HG02885 (cell line): ENCODE measurements around the gene CPSF4L.
"Not testable (repeated sequence)": the region's sequence is repeated elsewhere in the genome, so short reads cannot be mapped to it uniquely, and the experiment has no call there.

Experiments used
- ATAC-seq: cut with Tn5 transposase; IDR thresholded peaks from one replicate; pipeline ENCODE4 v1.9.1; 2021; ENCODE audit warnings: mild to moderate bottlenecking; ENCODE audit not compliant: unreplicated experiment, poor library complexity

The CPSF4L gene

DNA sequence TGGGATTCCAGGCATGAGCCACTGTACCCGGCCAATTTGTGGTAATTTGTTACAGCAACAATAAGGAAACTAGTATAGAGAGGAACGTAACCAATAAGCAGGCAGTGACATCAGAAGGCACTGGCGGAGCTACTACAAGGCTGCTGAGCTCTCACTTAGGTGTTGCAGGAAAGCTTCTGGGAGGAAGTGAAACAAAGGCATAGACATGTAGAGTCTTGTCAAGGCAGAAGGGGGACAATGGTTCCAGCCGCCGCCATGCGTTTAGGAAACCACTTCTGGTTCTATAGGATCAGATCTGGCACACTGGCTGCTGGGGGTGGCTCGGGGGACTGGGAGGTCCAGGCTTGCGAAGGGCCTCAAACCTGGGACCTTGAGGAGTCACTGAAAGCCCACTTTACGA, 9.4 kb upstream of the CPSF4L start:
- peak; percentile 96 for ATAC-seq

DNA sequence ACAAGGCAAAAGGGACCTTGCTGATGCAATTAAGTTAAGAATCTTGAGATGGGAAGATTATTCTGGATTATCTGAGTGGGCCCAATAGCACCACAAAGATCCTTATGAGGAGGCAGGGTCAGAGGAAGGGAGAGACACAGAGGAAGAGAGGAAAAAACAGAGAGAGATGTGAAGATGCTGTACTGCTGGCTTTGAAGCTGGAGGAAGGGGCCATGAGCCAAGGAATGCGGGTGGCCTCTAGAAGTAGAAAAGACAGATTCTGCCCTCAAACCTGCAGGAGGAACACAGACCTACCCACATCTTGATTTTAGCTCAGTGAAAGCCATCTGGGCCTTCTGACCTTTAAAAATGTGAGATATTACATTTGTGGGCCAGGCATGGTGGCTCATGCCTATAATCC, 8.1 kb upstream of the CPSF4L start:
- ATAC-seq, result no peak

DNA sequence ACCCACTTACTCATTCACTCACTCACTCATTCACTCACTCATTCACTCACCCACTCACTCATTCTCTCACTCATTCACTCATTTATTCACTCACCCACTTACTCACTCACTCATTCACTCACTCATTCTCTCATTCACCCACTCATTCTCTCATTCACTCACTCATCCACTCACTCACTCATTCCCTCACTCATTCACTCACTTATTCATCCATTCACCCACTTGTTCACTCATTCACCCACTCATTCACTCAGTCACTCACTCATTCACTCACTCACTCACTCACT, 7.6 kb upstream of the CPSF4L start:
- no peak for ATAC-seq

DNA sequence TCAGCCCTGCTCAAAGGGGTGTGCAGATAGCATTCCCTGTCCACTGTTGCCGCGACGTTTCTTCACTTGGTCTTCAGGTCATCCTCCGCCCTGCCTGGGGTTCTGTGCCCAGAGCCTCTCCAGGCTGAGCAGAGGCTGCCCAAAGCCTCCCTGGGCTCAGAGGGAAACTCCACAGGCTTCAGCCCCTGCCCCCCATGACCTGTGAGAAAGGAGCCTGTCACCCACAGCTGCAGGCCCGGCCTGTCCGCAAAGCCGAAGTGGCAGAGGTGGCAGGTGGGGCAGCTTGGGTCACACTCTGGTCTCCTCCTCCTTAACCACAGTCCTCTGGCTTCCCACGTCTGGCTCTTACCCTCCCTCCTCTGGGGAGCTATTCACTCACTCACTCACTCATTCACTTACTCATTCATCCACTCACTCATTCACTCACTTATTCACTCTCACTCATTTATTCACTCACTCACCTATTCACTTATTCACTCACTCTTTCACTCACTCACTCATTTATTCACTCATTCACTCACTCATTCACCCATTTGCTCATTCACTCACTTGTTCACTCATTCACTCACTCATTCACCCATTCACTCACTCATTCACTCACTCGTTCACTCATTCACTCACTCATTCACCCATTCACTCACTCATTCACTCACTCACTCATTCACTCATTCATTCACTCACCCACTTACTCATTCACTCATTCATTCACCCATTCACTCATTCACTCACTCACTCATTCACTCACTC, 7.1 kb upstream of the CPSF4L start:
- ATAC-seq, result no peak

DNA sequence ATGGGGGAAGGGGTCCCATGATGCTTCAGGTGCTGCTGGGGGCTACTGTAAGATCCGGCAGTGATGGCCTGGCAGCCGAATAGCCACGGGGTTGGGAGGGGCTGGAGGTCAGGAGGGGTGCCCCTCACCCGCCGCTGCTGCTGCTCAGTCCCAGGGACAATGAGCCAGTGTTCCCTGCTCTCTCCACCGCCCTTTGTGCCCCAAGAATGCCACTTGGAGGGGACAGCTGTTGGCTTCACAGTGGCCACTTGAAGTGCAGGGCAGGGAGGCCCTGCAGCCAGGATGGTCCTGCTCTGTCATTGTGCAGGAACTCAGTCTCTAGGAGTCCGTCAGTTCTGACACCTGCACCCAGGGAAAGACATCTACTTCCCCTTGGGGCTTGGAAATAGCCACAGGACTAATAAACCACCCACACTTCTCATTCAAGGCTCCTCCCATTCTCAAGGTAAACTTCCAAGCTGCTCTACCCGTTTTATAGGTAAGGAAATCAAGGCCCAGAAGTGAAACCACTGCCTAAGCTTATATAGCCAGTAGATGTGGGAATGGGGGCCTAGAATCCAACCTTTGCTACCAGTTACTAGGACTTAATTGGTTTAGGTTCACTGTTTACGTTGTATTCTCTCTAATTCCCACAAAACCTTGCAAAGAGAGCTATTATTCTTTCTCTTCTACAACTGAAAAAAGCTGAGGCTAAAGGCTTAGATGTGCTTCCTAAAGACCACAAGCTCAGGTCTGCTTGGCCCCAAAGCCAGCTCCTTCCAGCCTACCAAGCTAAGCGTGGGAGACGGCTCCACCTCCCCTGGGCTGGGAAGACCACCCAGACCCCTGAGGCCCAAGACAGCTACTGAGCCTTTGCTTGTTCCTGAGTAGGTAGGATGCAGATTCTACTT, 6.2 kb upstream of the CPSF4L start:
- no peak for ATAC-seq

DNA sequence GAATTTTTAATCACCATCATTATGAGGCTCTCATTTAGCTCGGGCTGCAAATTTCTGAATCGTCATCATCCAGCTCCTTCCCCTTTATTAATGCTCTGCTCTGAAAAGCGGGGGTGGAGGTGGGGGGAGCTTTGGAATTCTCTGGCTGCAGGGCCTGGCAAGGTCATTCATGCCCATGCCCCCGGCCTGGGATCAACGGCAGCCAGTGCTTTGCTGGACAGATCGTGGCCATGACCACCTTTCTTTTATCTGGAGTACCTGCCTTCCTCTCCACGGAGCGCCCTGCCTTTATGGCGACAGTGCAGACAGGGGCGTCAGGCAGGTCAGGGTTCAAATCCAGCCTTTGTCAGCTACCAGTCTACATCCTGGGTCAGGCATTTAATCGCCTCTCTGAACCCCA, 5.1 kb upstream of the CPSF4L start:
- ATAC-seq, result no peak

DNA sequence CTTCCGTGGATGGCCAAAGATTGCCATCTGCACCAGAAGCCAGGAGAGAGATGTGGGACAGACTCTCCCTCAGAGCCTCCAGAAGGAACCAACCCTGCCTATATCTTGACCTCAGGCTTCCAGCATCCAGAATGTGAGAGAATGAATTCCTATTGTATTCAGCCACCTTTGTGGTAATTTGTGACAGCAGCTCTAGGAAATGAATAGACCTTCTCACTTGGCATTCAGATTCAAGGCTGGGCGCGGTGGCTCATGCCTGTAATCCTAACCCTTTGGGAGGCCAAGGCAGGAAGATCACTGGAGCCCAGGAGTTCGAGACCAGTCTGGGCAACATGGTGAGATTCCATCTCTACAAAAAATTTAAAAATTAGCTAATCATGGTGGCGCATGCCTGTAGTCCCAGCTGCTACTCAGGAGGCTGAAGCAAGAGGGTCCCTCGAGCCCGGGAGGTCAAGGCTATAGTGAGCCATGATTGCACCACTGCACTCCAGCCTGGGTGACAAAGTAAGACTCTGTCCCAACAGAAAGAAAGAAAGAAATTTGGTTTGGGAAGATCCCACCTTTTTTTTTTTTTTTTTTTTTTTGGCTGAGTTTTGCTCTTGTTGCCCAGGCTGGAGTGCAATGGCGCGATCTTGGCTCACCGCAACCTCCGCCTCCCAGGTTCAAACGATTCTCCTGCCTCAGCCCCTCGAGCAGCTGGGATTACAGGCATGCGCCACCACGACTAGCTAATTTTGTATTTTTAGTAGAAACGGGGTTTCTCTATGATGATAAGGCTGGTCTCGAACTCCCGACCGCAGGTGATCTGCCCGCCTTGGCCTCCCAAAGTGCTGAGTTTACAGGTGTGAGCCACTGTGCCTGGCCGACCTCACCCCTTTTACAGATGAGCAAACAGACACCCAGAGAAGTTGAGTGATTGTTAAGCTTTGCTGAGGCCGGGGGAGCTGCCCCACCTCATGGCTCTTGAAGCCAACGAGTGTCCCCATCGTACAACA, 4.3 kb upstream of the CPSF4L start:
- no peak for ATAC-seq

DNA sequence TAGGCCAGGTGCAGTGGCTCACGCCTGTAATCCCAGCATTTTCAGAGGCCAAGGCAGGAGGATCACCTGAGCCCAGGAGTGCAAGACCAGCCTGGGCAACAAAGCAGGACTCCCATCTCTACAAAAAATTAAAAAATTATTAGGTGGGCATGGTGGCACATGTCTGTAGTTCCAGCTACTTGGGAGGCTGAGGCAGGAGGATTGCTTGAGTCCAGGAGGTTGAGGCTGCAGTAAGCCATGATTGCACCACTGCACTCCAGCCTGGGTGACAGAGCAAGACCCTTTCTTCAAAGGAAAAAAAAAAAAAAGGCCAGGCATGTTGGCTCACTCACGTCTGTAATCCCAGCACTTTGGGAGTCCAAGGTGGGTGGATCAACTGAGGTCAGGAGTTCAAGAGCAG, 2.8 kb upstream of the CPSF4L start:
- ATAC-seq, result not testable (repeated sequence)

DNA sequence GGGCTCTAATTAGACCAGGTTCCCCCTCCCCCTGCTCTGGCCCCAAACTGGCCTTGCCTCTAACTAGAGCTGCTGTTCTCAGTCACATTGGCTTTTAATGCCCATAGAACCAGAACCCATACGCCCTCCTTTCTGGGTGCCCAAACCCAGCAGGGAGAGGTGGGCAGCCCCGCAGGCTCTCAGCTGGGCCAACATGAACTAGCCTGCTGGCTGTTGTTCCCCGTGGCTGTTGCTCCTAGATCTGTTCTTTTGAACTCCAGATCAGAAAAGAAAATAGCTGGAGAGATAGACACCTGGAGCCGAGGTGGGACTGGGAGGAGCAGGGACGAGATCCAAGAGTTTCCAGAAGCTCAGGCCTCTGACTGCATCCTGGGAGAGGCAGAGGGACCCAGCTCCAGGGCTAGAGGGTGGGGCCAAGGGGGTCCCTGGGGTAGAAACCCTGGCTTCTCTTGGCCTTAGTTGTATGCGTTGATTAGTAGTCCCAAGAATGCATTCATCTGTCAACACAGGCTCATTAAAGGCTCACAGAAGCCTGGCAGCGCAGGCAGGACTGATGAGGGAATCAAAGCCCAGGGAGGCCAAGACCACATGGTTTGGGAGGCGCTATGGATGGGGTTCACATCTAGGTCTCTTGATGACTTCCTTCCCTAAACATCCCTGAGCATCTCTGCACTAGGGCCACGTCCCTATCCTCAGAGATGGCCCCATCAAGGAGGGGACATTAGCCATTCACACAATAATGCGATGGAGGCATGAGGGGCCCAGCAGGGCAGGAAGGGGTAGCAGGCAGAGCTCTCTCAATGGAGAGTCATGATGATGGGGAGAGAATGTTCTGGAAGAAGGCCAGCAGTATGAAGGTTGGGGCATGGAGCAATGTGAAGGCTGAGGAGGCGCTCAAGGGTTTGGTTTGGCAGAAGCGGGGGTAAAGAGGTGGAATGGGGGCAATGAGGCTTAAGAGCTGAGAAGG, 1.3 kb upstream of the CPSF4L start:
- ATAC-seq, result no peak

DNA sequence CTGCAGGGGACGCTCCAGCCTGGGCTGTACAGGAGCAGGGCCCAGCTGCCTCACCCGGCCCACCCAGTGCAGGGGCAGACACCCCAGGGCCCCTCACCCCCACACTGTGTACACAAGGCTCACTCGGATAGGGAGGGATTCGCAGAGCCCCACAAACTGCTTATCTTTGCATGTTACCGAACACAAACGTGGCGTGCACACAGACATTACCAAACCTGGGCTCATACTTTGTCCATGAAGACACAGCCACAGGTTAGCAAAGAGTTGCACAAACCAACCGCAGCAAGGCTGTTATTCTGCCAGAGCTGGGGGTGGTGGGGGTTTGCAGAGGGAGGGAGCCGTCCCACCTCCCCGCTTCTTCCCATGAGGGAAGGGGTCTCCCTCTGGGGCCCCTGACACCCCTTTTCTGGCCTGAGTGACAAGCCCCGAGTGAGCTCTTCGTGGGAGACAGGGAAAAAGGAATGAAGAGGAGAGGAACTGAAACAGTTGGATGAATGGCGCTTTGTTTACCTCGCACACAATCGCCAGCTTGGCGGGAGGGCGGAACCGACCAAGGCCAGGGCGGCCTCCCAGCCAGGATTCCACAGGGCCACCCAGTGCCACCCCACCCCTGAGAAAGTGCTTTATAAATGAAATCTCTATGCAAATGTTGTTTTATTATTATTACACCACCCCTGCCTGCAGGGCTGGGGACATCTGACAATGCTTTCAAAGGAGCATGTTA, 434 bp upstream of the CPSF4L start:
- no peak for ATAC-seq

DNA sequence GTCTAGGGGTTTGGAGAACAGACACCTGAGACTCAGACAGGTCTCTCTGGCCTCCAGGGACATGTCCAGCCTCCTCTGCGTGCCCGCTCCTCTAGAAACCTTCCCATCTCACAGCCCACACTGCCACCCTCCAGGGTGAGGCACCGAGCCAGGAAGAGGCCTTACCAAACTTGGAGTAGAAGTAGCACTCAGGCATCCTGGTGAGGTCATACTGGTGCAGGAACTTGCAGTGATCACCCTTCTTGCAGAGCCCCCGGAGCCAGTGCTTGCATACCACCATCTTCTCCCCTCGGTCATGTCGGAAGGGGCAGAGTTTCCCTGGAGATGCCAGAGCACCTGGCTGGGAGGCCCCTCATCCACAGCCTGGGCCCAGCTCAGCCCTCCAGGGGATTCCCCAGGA, 4.2 kb downstream of the CPSF4L start:
- ATAC-seq, result no peak

DNA sequence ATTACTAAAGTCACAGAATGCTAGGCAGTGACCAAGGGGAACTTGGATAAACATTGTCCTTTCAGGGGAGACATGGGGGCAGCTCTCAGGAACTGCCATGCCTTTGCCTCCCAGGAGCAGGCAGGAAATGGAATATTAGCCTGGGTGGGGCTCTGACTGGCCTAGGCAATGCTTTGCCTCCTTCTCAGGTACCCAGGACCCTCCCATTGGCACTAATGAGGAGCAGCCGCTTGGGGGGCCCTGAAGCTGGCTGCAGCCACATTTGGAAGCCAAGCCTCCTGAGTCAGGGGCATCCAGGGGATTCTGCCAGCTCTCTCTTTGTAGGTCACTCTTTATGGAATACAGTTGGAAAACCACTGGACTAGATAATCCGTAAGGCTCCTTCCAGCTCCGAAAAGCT, 5.5 kb downstream of the CPSF4L start:
- no peak for ATAC-seq

DNA sequence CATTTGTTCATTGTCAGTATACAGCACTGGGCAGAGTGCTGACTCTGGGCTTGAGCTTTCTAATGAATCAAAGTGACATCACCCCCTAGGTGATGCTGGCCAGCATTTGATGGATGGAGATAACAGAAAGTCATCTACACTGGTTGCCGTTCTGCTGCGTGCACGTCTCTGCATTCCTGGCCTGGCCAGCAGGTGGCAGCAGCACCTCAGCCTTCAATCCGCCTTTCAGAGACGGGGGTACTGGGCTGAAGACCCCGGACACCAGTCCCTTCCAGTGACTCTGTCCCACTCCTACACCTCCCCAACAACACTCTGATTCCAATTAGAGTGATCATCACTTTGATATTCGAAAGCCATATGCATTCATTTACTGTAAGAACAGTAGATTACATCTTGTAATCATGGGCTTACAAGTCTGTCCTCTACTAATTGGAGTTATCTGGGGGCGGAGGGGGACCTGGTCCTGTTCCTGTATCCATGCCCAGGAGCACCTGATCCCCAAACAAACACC, 6.0 kb downstream of the CPSF4L start:
- ATAC-seq, result peak; percentile 62

DNA sequence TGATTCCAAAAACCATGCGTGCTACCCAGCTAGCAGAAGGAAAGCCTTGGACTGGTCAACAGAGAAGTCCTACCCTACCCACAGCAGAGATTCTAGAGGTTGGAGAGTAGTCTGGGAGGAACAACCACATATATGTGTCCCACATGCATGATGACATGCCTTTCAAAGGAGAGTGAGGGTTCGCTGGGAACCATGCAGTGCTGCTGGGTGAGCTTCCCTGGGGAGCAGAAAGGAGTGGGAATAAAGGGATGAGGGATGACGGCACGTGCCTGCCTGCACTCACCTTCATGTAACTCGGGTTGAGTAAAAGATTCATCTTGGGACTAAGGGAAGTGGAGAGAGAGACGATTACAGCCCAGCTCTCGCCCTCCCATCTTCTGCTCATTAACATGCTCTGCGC, 9.8 kb downstream of the CPSF4L start:
- no peak for ATAC-seq

DNA sequence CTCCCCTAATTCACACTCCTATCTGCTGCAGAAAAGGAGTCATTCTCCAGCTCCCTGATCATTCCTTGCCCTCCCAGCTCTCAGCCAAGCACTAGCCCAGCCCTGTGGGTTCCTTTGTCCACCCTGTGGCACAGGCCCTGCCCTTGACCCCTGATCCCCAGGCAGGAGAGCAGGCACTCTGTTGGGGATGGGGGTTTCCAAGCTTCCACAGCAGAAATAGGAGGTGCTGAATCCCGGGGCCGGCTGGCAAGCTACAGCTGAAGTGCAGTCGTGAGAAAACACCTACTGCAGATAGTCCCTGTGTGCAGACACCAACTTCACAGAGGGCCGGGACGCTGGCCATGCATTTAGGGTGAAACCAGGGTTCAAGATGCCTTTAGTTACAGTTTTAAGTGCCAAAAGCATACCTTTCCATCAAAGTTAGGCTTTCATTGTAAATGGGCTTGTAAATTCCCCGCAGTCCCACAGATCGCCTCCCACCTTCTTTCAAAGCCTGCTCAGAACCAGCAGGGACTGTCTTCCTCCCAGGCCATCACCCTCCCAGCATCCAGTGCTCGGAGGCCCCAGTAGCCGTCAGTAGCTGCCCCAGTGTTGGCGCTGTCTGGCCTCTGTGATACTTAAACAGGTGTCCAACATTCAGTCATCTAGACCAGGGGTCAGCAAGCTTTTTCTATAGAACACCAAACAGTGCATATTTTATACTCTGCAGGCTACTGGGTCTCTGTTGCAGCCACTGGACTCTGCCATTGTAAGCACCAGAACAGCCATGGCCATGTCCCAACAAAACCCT, 10.6 kb downstream of the CPSF4L start:
- no peak for ATAC-seq

DNA sequence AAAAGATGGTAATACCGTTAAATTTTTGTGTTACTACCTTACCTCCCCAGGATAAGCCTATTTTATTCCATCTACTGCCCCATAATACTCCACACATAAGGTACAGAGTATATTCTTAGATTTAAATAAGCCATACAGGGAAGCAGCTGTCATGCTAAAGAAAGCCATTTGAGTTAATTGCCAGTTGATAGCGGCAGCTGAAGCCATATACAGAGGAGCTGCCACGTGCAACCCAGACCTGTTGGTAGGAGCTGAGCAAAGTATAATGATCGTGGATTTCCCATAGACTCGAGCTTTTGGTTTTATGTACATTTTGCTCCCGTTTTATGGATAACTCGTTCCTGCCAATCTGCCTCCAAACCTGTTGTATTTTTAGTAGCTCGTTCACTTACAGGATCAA, 12.0 kb downstream of the CPSF4L start:
- no peak for ATAC-seq

DNA sequence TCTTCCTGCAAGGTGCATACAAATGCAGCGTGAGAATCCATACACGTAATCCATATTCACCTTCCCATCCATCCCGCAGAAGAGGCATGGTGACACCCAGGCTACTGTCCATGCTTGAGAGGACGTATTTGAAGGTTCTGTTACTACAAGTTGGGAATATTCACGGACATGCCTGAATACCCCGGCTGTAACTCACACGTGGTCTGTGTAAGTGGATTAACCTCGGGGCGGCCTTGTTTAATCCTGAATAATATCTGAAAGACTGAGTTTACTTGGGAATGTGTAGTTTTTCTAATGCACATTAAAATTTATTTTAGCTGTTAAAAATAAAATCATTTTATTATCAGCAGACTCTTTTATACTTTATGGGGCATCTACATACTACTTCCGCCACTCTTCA, 13.1 kb downstream of the CPSF4L start:
- ATAC-seq, result no peak

DNA sequence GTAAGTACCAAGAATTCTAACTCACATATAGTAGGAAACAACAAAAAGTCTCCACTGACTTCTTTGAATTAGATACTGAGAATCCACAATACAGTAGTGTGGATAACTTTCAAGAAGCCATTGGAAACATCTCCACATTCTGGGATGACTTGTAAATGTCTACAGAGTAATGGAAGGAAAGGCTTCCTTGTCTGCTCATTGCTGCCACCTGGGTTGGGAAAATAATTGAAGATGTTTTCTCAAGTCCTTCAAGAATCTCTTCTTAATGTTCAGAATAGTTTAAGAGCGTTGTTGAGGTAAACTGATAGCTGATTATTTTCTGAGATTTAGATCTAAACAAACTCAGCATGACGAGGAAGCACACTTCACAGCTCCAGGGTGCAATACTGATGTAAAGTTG, 14.0 kb downstream of the CPSF4L start:
- ATAC-seq, result no peak
